GM23338 (cell line): ENCODE data around the gene UBAC2. TPM values are rescaled to one million over a fixed set of nuclear protein-coding genes. Genes with fewer than 3 reads are reported as not detected.

Experiments
- ATAC-seq: fragments of 200-7000 bp; cut with Tn5 transposase; 3 replicates; pipeline ENCODE4 v1.9.1; 2020
- DNase-seq: peaks from one replicate; pipeline ENCODE4 v3.0.0-alpha.2; 2015; ENCODE audit warnings: low spot score
- H2AFZ ChIP-seq: fragments of 200-600 bp; sonication (generic); 2 replicates; pipeline ENCODE4 v1.8.0; 2016; ENCODE audit warnings: antibody characterized with exemption, mild to moderate bottlenecking, moderate library complexity
- H3F3A ChIP-seq: fragments of 200-600 bp; sonication (generic); replicated peaks from 2 replicates; pipeline ENCODE4 v1.8.0; 2017; ENCODE audit warnings: antibody characterized with exemption, mixed run types, low read depth
- H3K27ac ChIP-seq: fragments of 200-600 bp; sonication (generic); 2 replicates; pipeline ENCODE4 v1.6.1; 2016; ENCODE audit warnings: low read depth
- H3K27me3 ChIP-seq: fragments of 200-600 bp; sonication (generic); 2 replicates; pipeline ENCODE4 v1.8.0; 2016; ENCODE audit warnings: mild to moderate bottlenecking, mixed run types, moderate library complexity; ENCODE audit not compliant: insufficient read depth
- H3K36me3 ChIP-seq: fragments of 200-600 bp; sonication (generic); 2 replicates; pipeline ENCODE4 v1.8.0; 2016; ENCODE audit warnings: mild to moderate bottlenecking; ENCODE audit not compliant: insufficient read depth
- H3K4me1 ChIP-seq: fragments of 200-600 bp; sonication (generic); 2 replicates; pipeline ENCODE4 v1.8.0; 2016; ENCODE audit warnings: mild to moderate bottlenecking, moderate library complexity; ENCODE audit not compliant: insufficient read depth
- H3K4me2 ChIP-seq: fragments of 200-600 bp; sonication (generic); 2 replicates; pipeline ENCODE4 v1.7.1; 2017; ENCODE audit warnings: mixed run types
- H3K4me3 ChIP-seq: fragments of 200-600 bp; sonication (generic); 2 replicates; pipeline ENCODE4 v1.6.1; 2016; ENCODE audit warnings: mixed run types
- H3K79me2 ChIP-seq: fragments of 200-600 bp; sonication (generic); replicated peaks from 2 replicates; pipeline ENCODE4 v1.8.0; 2017; ENCODE audit warnings: mild to moderate bottlenecking; ENCODE audit not compliant: insufficient read depth
- H3K9me2 ChIP-seq: fragments of 200-600 bp; sonication (generic); 2 replicates; pipeline ENCODE4 v1.8.0; 2017; ENCODE audit not compliant: insufficient read depth
- H4K20me1 ChIP-seq: fragments of 200-600 bp; sonication (generic); replicated peaks from 2 replicates; pipeline ENCODE4 v1.8.0; 2017; ENCODE audit warnings: mild to moderate bottlenecking; ENCODE audit not compliant: insufficient read depth
- H3K27ac Mint-ChIP-seq: 2 replicates; pipeline ENCODE4 v1.8.0; 2020; ENCODE audit warnings: inconsistent platforms, mild to moderate bottlenecking, moderate library complexity, mixed read lengths
- H3K27me3 Mint-ChIP-seq: 3 replicates; pipeline ENCODE4 v1.8.0; 2022; ENCODE audit warnings: low read depth, mild to moderate bottlenecking, moderate library complexity, mixed read lengths, inconsistent platforms; ENCODE audit not compliant: insufficient read depth, poor library complexity
- H3K36me3 Mint-ChIP-seq: 3 replicates; pipeline ENCODE4 v1.8.0; 2021; ENCODE audit warnings: low read depth, mild to moderate bottlenecking, inconsistent platforms, moderate library complexity, mixed read lengths
- H3K4me1 Mint-ChIP-seq: 3 replicates; pipeline ENCODE4 v1.8.0; 2020; ENCODE audit warnings: mild to moderate bottlenecking, inconsistent platforms, mixed read lengths
- H3K4me3 Mint-ChIP-seq: 3 replicates; pipeline ENCODE4 v1.8.0; 2021; ENCODE audit warnings: moderate library complexity, mild to moderate bottlenecking, inconsistent platforms, mixed read lengths
- H3K9me3 Mint-ChIP-seq: 3 replicates; pipeline ENCODE4 v1.8.0; 2020; ENCODE audit warnings: moderate library complexity, mild to moderate bottlenecking, inconsistent platforms, mixed read lengths
- CREB1 ChIP-seq: fragments of 250-450 bp; sonication (Bioruptor Pico); IDR thresholded peaks from 2 replicates; pipeline ENCODE4 v1.5.0; 2020; ENCODE audit warnings: low read depth, mild to moderate bottlenecking, moderate library complexity
- ETS1 ChIP-seq: IDR thresholded peaks from 2 replicates; pipeline ENCODE4 v1.6.1; 2016; ENCODE audit warnings: antibody characterized with exemption
- EZH2 ChIP-seq: fragments of 200-600 bp; sonication (generic); IDR thresholded peaks from one replicate; pipeline ENCODE4 v1.8.0; 2017; ENCODE audit warnings: antibody characterized with exemption, mild to moderate bottlenecking, low read depth; ENCODE audit not compliant: unreplicated experiment
- EZH2phosphoT487 ChIP-seq: fragments of 200-600 bp; sonication (generic); IDR thresholded peaks from one replicate; pipeline ENCODE4 v1.8.1; 2018; ENCODE audit warnings: antibody characterized with exemption; ENCODE audit not compliant: unreplicated experiment
- NANOG ChIP-seq: IDR thresholded peaks from 2 replicates; pipeline ENCODE4 v1.6.1; 2016; ENCODE audit warnings: antibody characterized with exemption, borderline replicate concordance
- POLR2AphosphoS5 ChIP-seq: IDR thresholded peaks from 2 replicates; pipeline ENCODE4 v1.6.1; 2016; ENCODE audit warnings: antibody characterized with exemption, low read depth
- REST ChIP-seq: IDR thresholded peaks from one replicate; pipeline ENCODE4 v1.6.1; 2018; ENCODE audit warnings: antibody characterized with exemption; ENCODE audit not compliant: unreplicated experiment
- STAT1 ChIP-seq: IDR thresholded peaks from one replicate; pipeline ENCODE4 v1.6.1; 2016; ENCODE audit warnings: antibody characterized with exemption; ENCODE audit not compliant: unreplicated experiment
- ZNF114 ChIP-seq: fragments of 250-450 bp; sonication (Bioruptor Pico); IDR thresholded peaks from 2 replicates; pipeline ENCODE4 v1.5.0; 2020; ENCODE audit warnings: mild to moderate bottlenecking, moderate library complexity
- ZNF462 ChIP-seq: fragments of 250-450 bp; sonication (Bioruptor Pico); IDR thresholded peaks from 2 replicates; pipeline ENCODE4 v1.5.0; 2020; ENCODE audit warnings: mild to moderate bottlenecking, moderate library complexity
- polyA plus RNA-seq: library from polyadenylated mRNA; unstranded; fragments of >200 nt; fragmentation: Nextera tagmentation; extraction: Ambion mirVana; gene quantifications from 2 replicates; pipeline ENCODE4 v1.2.1, GENCODE V29; 2016
- total RNA-seq: library from RNA; depleted of rRNA; stranded (reverse); fragments of >200 nt; shearing (Covaris generic); gene quantifications from 2 replicates; pipeline ENCODE4 v1.2.3, GENCODE V29; 2014

UBAC2 gene
- total and polyA plus RNA-seq, 2 experiments from 2014 or later: 37.9 to 76.9 TPM

GRCh38 chr13:99320693-99321481 is 120.2 kb downstream of the UBAC2 start:
- Histone ChIP-seq H3K9me2 (no peaks in the 10 kb centered on the region), H4K20me1 (peaks cover 3% of the 10 kb centered on the region; the same call in 1 of the 2 replicates), H3K27me3 (no peaks in the 10 kb centered on the region), H3F3A (no peaks in the 10 kb centered on the region), H3K27ac (no peak overlapping the region), H3K4me3 (no peak overlapping the region), H3K4me2 (no peak overlapping the region), H3K79me2 (no peaks in the 10 kb centered on the region), H3K36me3 (peaks cover 7% of the 10 kb centered on the region; the same call in 1 of the 2 replicates), H2AFZ (no peak overlapping the region), H3K4me1 (no peaks in the 10 kb centered on the region)
- DNase-seq: no peak
- TF ChIP-seq POLR2AphosphoS5 (no peak), ZNF114 (CRISPR knock-in tag) (no peak), ZNF462 (CRISPR knock-in tag) (no peak), ETS1 (no peak), EZH2 (no peak), REST (no peak), STAT1 (no peak), EZH2phosphoT487 (no peak), CREB1 (CRISPR knock-in tag) (no peak), NANOG (no peak)
- Mint-ChIP-seq H3K36me3 (peaks cover 12% of the 10 kb centered on the region), H3K27ac (no peak overlapping the region), H3K4me1 (no peaks in the 10 kb centered on the region), H3K9me3 (no peaks in the 10 kb centered on the region), H3K27me3 (no peaks in the 10 kb centered on the region), H3K4me3 (no peak overlapping the region)
- no peak for ATAC-seq
